ENCODE data around the gene MDFIC2. TPM values are rescaled to one million over a fixed set of nuclear protein-coding genes. Genes with fewer than 3 reads are reported as not detected.
"Not testable (repeated sequence)": the region's sequence is repeated elsewhere in the genome, so short reads cannot be mapped to it uniquely, and the experiment has no call there.

The MDFIC2 gene
- total RNA-seq, 2 donors from 2014 or later = not detected

DNA sequence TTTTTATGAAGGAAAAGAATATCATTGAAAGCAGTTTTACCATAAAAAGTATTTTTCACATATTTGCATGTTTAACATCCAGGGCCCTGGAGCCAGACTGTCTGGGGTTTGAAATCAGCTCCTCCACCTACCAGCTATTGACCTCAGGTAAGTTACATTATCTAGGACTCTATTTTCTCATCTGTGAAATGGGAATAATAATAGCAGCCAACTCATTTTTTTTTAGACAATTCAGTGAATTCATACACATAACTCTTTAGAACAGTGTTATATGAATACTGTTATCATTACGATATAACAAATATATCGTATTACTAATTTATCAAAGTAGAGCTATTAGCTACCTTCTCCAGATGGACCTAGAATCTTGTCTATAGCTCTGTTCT, 21.3 kb downstream of the MDFIC2 start:
- DNase-seq = no peak
- no peak overlapping the region for H3K27ac Mint-ChIP-seq
- no peaks in the 10 kb centered on the region for H3K4me1 Mint-ChIP-seq
- no peaks in the 10 kb centered on the region for H3K9me3 ChIP-seq (ENCODE audit: control insufficient read depth, low read length, poor library complexity, severe bottlenecking)
- ATAC-seq = no peak
- H3K4me3 Mint-ChIP-seq = no peak overlapping the region
- H3K36me3 Mint-ChIP-seq (ENCODE audit: low read depth) = no peaks in the 10 kb centered on the region
- H3K27me3 Mint-ChIP-seq = no peaks in the 10 kb centered on the region

DNA sequence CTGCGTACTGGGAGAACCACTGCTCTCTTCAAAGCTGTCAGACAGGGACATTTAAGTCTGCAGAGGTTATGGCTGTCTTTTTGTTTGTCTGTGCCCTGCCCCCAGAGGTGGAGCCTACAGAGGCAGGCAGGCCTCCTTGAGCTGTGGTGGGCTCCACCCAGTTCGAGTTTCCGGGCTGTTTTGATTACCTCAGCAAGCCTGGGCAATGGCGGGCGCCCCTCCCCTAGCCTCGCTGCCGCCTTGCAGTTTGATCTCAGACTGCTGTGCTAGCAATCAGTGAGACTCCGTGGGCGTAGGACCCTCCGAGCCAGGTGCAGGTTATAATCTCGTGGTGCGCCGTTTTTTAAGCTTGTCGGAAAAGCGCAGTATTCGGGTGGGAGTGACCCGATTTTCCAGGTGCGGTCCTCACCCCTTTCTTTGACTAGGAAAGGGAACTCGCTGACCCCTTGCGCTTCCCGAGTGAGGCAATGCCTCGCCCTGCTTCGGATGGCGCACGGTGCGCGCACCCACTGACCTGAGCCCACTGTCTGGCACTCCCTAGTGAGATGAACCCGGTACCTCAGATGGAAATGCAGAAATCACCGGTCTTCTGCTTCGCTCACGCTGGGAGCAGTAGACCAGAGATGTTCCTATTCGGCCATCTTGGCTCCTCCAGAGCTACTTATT, 21.9 kb downstream of the MDFIC2 start:
- not testable (repeated sequence) for H3K27me3 Mint-ChIP-seq; H3K27ac Mint-ChIP-seq; ATAC-seq; H3K4me3 Mint-ChIP-seq; DNase-seq; H3K9me3 ChIP-seq (ENCODE audit: control insufficient read depth, low read length, poor library complexity, severe bottlenecking); H3K36me3 Mint-ChIP-seq (ENCODE audit: low read depth); H3K4me1 Mint-ChIP-seq

DNA sequence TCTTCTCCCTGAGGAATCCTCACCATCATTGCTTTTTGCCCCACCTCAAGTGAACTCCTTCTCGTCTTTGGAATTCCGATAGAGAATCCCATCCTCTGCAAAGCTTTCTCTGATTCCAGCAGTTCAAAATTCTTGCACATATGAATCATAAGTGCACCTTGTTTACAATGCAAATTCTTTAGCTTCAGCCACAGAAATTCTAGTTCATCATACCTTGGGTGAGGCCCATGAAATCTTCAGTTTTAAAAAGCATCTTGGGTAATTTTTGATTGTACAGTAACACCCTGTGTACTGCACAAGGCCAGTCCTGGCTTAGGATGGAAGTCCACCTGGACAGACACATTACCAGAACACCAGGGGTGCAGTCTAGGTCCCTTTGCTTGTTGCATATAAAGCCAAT, 30.8 kb downstream of the MDFIC2 start:
- no peaks in the 10 kb centered on the region for H3K27me3 Mint-ChIP-seq
- ATAC-seq = no peak
- no peaks in the 10 kb centered on the region for H3K4me1 Mint-ChIP-seq
- no peaks in the 10 kb centered on the region for H3K9me3 ChIP-seq (ENCODE audit: control insufficient read depth, low read length, poor library complexity, severe bottlenecking)
- H3K36me3 Mint-ChIP-seq (ENCODE audit: low read depth) = no peaks in the 10 kb centered on the region
- H3K27ac Mint-ChIP-seq = no peak overlapping the region
- DNase-seq = no peak
- no peak overlapping the region for H3K4me3 Mint-ChIP-seq

DNA sequence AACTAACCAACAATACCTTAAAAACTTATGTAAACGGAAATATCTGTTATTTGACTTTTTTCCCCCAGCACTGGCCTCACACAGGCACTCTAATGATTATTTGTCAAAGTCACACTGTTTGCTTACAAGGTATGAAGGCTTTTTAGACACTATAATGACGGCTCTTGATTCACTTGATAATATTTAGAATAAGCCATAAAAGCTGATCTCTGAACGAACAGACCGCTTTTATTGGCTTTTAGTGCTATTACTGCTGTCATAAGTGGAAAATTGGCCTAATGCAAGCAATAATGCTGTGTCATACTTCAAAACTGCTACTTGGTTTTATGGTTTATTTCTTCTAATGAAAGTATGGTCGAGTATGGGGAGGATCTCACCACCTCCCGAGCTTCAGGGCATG, 35.1 kb downstream of the MDFIC2 start:
- no peak for DNase-seq
- no peak overlapping the region for H3K4me3 Mint-ChIP-seq
- no peaks in the 10 kb centered on the region for H3K27me3 Mint-ChIP-seq
- ATAC-seq = no peak
- H3K36me3 Mint-ChIP-seq (ENCODE audit: low read depth) = no peaks in the 10 kb centered on the region
- H3K4me1 Mint-ChIP-seq = no peaks in the 10 kb centered on the region
- no peaks in the 10 kb centered on the region for H3K9me3 ChIP-seq (ENCODE audit: control insufficient read depth, low read length, poor library complexity, severe bottlenecking)
- H3K27ac Mint-ChIP-seq = no peak overlapping the region

DNA sequence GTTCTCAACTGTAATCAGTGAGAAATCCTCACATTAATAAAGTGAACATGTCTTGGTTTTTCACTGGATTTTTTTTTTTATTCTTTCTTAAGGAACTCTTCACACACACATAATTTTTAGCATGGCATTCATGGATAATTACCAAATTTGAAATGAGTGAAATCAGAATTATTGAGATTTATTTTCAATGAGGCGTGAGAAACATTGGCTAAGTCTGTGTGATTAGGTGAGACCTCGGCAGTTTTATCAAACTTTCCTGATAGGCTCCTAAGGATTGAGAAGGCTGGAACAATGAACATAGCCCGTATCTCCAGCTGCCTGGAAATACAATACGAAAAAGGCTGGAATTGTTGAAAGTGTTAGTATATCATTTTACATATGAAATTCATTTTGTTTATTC, 35.5 kb downstream of the MDFIC2 start:
- DNase-seq = no peak
- no peak for ATAC-seq

DNA sequence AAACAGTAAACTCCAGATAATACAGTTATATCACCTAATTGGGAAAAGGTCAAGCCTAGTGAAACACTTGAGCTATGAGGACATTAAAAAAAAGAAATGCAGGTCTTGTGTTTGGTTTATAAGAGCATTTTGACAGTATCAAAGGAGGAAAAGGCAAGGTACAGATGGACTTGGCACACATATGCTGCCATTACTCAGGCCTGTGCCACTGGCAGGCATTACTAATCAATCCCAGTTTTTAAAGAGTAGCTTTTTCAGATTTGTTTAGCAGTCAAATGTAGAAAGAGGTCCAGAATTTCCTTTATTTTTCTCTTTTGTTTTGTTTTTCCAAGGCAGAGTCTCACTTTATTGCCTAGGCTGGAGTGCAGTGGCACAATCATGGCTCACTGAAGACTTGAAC, 38.9 kb downstream of the MDFIC2 start:
- no peaks in the 10 kb centered on the region for H3K4me1 Mint-ChIP-seq
- no peaks in the 10 kb centered on the region for H3K27me3 Mint-ChIP-seq
- no peak overlapping the region for H3K27ac Mint-ChIP-seq
- DNase-seq (no peak), ATAC-seq (no peak)
- H3K36me3 Mint-ChIP-seq (ENCODE audit: low read depth) = no peaks in the 10 kb centered on the region
- no peak overlapping the region for H3K4me3 Mint-ChIP-seq
- no peaks in the 10 kb centered on the region for H3K9me3 ChIP-seq (ENCODE audit: control insufficient read depth, low read length, poor library complexity, severe bottlenecking)

More for the DNA sequence above, 35.5 kb downstream of the MDFIC2 start:
- Mint-ChIP-seq H3K27ac (no peak overlapping the region), H3K36me3 (ENCODE audit: low read depth) (no peaks in the 10 kb centered on the region), H3K27me3 (no peaks in the 10 kb centered on the region), H3K4me1 (no peaks in the 10 kb centered on the region), H3K4me3 (no peak overlapping the region)
- no peaks in the 10 kb centered on the region for H3K9me3 ChIP-seq (ENCODE audit: control insufficient read depth, low read length, poor library complexity, severe bottlenecking)

DNA sequence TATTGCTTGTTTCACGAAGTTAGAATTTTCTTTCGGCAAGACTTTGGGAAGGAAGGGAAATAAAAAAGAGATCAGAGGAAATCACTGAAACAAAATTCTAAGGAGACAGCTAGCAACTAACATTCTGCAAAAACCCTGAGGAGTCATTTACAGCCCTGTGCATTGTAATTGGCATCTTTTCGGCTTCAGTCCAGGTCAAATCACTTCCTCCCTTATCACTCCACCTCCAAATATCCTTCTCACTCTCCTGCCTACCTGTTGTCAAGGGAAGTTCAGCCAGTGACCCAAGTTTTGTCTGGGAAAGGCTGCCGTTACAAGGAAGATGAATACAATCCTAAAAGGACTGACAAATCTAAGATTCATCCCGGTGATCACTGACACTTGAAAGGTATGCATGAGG, 39.6 kb downstream of the MDFIC2 start:
- no peaks in the 10 kb centered on the region for H3K27me3 Mint-ChIP-seq
- H3K36me3 Mint-ChIP-seq (ENCODE audit: low read depth) = no peaks in the 10 kb centered on the region
- H3K4me3 Mint-ChIP-seq = no peak overlapping the region
- DNase-seq (no peak), ATAC-seq (no peak)
- no peak overlapping the region for H3K27ac Mint-ChIP-seq
- H3K9me3 ChIP-seq (ENCODE audit: control insufficient read depth, low read length, poor library complexity, severe bottlenecking) = no peaks in the 10 kb centered on the region
- H3K4me1 Mint-ChIP-seq = no peaks in the 10 kb centered on the region

DNA sequence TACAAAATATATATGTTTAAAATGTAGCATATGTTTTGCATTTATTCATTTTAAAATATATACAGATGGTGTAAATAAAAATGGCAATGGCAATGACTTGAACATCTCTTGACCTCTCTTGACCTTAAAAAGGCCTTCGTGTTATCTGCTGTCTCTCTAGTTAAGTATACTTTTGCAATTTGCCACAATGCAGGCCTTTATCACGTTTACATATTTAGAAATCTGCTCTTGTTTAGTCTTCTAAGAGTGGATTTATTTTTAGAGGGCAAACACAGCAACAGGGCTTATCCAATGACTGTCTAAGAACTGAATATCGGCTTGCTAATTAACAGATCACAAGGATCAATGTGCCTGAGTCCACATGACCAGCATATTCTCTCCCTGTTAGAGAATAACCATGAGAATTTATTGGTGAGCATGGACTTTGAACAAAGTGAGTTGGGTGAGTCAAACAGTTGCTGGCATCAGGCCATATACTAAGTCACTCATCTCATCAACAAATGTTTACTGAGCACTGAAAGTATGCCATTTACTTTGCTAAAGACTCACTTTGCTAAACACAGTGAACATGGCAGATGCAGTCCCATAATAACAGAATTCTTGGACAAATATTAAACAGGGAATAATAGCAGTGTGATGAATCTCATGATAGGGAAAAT, 48.2 kb downstream of the MDFIC2 start:
- Mint-ChIP-seq H3K4me3 (no peak overlapping the region), H3K4me1 (no peaks in the 10 kb centered on the region), H3K36me3 (ENCODE audit: low read depth) (no peaks in the 10 kb centered on the region), H3K27me3 (no peaks in the 10 kb centered on the region), H3K27ac (no peak overlapping the region)
- H3K9me3 ChIP-seq (ENCODE audit: control insufficient read depth, low read length, poor library complexity, severe bottlenecking) = no peaks in the 10 kb centered on the region
- ATAC-seq = no peak
- no peak for DNase-seq

DNA sequence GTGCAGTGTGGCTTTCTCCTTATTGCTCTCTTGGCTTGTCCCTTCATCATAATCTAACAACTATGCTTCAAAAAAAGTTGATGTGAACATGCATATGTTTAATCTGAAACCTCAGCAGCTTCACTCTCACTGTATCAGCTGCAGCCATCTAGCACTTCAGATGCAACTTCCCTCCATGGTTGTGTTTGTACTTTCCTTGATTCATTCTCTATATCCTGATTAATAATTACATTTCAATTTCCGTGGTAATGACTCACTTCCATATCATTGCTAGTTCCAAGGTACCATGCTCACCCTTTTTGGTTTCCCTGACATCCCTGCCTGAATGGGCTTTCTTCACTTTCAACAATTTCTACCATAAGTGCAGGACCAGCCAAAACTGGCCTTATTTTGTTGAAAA, 51.2 kb downstream of the MDFIC2 start:
- DNase-seq (no peak), ATAC-seq (no peak)
- Mint-ChIP-seq H3K4me1 (no peaks in the 10 kb centered on the region), H3K27me3 (no peaks in the 10 kb centered on the region), H3K4me3 (no peak overlapping the region), H3K27ac (no peak overlapping the region), H3K36me3 (ENCODE audit: low read depth) (no peaks in the 10 kb centered on the region)
- no peaks in the 10 kb centered on the region for H3K9me3 ChIP-seq (ENCODE audit: control insufficient read depth, low read length, poor library complexity, severe bottlenecking)

DNA sequence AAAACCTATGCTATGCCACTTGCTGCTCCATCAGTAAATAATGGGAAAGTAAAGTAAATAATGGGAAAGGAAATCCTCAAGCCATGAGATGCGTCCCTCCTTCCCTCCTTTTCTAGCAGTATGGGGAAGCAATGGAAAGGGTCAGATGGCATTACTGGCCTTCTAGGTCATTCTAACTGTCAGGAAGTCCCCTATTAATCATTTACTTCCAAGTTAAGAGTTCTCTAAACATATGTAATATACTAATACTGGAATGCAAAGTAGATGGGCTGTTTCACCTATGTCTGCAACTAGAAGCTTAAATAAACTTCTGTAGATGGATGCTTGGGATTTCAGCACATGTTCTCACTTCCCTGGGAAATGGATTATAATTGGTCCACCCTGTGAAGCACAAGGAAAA, 55.9 kb downstream of the MDFIC2 start:
- Mint-ChIP-seq H3K27me3 (no peaks in the 10 kb centered on the region), H3K4me3 (no peak overlapping the region), H3K36me3 (ENCODE audit: low read depth) (no peaks in the 10 kb centered on the region), H3K4me1 (no peaks in the 10 kb centered on the region), H3K27ac (no peak overlapping the region)
- ATAC-seq (no peak), DNase-seq (no peak)
- H3K9me3 ChIP-seq (ENCODE audit: control insufficient read depth, low read length, poor library complexity, severe bottlenecking) = no peaks in the 10 kb centered on the region

DNA sequence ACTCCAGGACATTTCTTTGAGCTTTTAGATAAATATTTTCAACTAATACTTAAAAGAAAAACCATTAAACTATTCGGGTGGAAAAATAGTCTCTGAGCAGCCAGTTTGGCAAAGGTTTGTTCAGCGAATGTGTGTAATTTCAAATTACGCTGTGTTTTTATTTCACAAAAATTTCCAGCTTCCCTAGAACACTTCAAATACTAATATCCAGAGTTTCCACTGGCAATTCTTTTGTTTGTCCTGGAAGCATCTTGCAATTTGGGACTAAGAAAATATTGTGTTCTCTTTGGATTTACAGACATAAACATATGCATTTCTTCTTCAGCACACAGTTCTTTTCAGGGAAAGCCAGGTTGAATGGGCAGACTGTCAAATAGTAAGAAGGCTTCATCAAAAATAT, 61.9 kb downstream of the MDFIC2 start:
- no peaks in the 10 kb centered on the region for H3K36me3 Mint-ChIP-seq (ENCODE audit: low read depth)
- no peak for ATAC-seq
- H3K4me3 Mint-ChIP-seq = no peak overlapping the region
- H3K4me1 Mint-ChIP-seq = no peaks in the 10 kb centered on the region
- no peak for DNase-seq
- H3K9me3 ChIP-seq (ENCODE audit: control insufficient read depth, low read length, poor library complexity, severe bottlenecking) = no peaks in the 10 kb centered on the region
- H3K27ac Mint-ChIP-seq = no peak overlapping the region
- no peaks in the 10 kb centered on the region for H3K27me3 Mint-ChIP-seq

DNA sequence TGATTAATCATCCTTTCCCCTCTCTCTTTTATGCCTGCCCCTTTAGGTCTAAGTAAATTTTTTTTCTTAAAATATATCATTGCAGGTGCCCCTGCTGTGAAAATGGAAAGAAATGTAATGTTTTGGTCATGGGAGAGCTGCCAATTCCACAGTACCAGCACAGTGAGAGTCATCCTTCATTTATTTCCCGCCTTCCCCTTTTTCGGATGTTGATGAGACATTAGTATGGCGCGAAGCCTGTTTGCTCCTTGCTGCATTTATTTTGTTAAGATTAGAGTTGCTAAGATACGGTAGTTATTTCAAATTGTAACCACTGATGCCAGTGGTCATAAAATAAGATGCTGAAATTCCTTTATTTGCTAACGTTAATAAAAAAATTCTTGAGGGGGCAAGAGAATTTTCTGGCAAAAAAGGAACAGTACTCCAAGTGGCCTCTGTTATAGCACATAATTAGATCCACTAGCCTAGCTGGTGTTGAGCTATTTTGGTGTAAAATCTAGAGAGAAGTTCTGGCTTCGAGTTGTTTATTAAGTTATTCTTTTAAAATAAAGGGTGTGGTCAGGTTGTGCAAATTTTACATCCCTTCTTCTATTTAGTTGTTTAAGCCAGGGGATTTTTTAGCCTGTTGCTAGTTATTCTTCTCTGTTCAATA, 62.8 kb downstream of the MDFIC2 start:
- DNase-seq (no peak), ATAC-seq (no peak)
- Mint-ChIP-seq H3K4me3 (no peak overlapping the region), H3K27ac (no peak overlapping the region), H3K36me3 (ENCODE audit: low read depth) (no peaks in the 10 kb centered on the region), H3K4me1 (no peaks in the 10 kb centered on the region), H3K27me3 (no peaks in the 10 kb centered on the region)
- no peaks in the 10 kb centered on the region for H3K9me3 ChIP-seq (ENCODE audit: control insufficient read depth, low read length, poor library complexity, severe bottlenecking)

DNA sequence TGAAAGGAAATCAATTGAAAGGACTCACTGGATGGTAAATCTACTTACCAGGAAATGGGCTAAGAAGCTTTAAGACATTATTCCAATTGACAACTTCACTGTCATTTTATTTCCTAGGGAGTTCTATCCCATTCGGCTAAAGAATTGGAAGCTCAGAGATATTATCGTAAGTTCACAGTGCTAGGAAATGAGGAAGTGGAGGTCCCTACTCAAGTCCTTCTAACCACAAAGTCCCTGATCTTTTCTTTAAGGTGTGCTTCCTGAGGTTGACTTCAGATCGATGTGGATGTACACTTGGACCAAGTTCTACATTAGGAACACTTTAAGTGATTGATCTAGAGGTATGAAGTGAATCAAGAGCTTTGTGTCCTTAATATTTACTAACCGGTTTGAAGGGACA, 63.6 kb downstream of the MDFIC2 start:
- H3K36me3 Mint-ChIP-seq (ENCODE audit: low read depth) = no peaks in the 10 kb centered on the region

DNA sequence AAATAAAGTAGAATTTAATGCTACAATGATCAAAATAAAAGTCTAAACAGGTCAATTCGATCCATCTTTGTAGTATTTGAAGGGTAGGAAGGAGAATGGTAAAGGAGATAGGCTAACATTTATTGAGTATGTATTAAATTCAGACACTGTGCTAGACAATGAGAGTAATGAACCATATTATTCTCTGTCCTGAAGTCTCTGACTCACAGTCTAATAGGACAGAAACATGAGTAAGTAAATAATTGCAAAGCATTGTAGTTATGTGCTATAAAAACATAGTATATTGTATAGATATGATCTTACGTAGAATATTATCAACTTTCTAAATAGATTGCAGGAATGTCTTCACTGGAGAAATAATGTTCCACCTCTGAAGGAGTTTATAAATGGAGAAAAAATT, 64.5 kb downstream of the MDFIC2 start:
- no peak overlapping the region for H3K4me3 Mint-ChIP-seq
- H3K27me3 Mint-ChIP-seq = no peaks in the 10 kb centered on the region
- no peaks in the 10 kb centered on the region for H3K4me1 Mint-ChIP-seq
- H3K27ac Mint-ChIP-seq = no peak overlapping the region
- H3K9me3 ChIP-seq (ENCODE audit: control insufficient read depth, low read length, poor library complexity, severe bottlenecking) = no peaks in the 10 kb centered on the region
- ATAC-seq = no peak
- DNase-seq = no peak
- H3K36me3 Mint-ChIP-seq (ENCODE audit: low read depth) = no peaks in the 10 kb centered on the region

More for the DNA sequence above, 63.6 kb downstream of the MDFIC2 start:
- DNase-seq = no peak
- H3K4me1 Mint-ChIP-seq = no peaks in the 10 kb centered on the region
- H3K4me3 Mint-ChIP-seq = no peak overlapping the region
- no peaks in the 10 kb centered on the region for H3K9me3 ChIP-seq (ENCODE audit: control insufficient read depth, low read length, poor library complexity, severe bottlenecking)
- H3K27me3 Mint-ChIP-seq = no peaks in the 10 kb centered on the region
- H3K27ac Mint-ChIP-seq = no peak overlapping the region
- ATAC-seq = no peak
